Muscle layer of colon (tissue), 2 donors: Measurements from ENCODE around the gene ATP2B1.

ENCODE experiments used
- H3K27ac ChIP-seq: one replicate; pipeline ENCODE4 v1.7.0; 2013; ENCODE audit warnings: low read depth, mild to moderate bottlenecking, low read length, moderate library complexity
- H3K27me3 ChIP-seq, 2 donors: one replicate each; pipeline ENCODE4 v1.7.0; 2013; ENCODE audit warnings: low read length in 2 of 2, mild to moderate bottlenecking in 2 of 2; ENCODE audit not compliant: insufficient read depth in 2 of 2, control insufficient read depth in 1 of 2
- H3K36me3 ChIP-seq: one replicate; pipeline ENCODE4 v1.7.0; 2013; ENCODE audit warnings: mild to moderate bottlenecking, low read length; ENCODE audit not compliant: insufficient read depth
- H3K4me1 ChIP-seq: one replicate; pipeline ENCODE4 v1.7.0; 2013; ENCODE audit warnings: mild to moderate bottlenecking, low read length; ENCODE audit not compliant: insufficient read depth
- H3K4me3 ChIP-seq, 2 donors: one replicate each; pipeline ENCODE4 v1.7.0; 2013; ENCODE audit warnings: low read length in 2 of 2, low read depth in 1 of 2, mild to moderate bottlenecking in 1 of 2, moderate library complexity in 1 of 2
- H3K9ac ChIP-seq: one replicate; pipeline ENCODE4 v1.7.0; 2013; ENCODE audit warnings: low read length
- H3K9me3 ChIP-seq: one replicate; pipeline ENCODE4 v1.7.0; 2013; ENCODE audit warnings: mild to moderate bottlenecking, low read length
- donor health status: abdominal sarcoma.
- donor health status: Adenocarcinoma of cecum.

The ATP2B1 gene

DNA sequence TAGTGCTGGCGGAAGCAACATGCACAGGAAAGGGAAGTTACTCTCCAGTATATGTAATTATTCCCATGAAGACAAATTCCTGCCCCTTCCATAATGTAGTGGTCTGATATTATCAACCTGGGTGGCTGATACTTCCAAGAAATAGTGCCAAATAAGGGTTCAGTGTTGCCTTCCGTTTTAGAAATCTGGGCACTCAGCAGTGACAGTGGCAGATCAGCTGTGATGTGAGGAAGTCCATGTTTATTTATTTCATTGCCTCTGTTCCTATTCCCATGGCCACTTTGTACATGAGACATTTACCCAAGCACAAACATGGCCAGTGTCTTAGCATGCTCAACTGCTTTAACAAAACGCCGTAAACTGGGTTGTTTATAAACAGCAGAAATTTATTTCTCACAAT lies 162.5 kb downstream of the ATP2B1 start:
- no peak overlapping the region for H3K9ac ChIP-seq
- H3K27me3 ChIP-seq = no peaks in the 10 kb centered on the region
- H3K36me3 ChIP-seq = no peaks in the 10 kb centered on the region
- no peak overlapping the region for H3K27ac ChIP-seq
- H3K4me3 ChIP-seq = no peak overlapping the region
- no peaks in the 10 kb centered on the region for H3K9me3 ChIP-seq
- H3K4me1 ChIP-seq = peaks cover 16% of the 10 kb centered on the region

DNA sequence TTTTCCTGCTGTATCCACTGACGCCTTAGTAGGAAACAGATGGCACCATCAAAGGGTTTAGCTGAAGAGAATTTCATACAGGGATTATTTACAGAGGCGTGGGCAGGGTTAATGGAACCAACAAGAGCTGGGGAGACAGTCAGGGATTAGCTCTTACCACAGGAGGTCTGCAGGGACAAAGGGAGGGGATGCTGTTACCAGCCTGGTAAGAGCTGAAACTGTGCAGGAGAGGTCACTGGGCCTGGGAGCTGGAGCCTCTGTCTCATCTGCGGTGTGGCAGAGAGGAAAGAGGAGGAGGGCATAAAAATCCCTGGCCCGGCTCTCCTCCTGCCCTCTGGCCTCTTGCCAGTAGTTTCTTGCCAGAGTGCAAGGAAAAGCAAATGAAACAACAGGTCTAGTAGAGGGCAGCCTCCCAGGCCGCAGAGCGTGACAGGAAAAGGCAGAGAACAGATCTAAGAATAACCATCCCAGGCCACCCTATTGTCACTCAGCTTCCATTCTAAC lies 163.9 kb downstream of the ATP2B1 start:
- Histone ChIP-seq H3K27ac (no peak overlapping the region), H3K27me3 (no peaks in the 10 kb centered on the region), H3K4me1 (peaks cover 16% of the 10 kb centered on the region), H3K9ac (no peak overlapping the region), H3K36me3 (no peaks in the 10 kb centered on the region), H3K9me3 (no peaks in the 10 kb centered on the region), H3K4me3 (no peak overlapping the region)

DNA sequence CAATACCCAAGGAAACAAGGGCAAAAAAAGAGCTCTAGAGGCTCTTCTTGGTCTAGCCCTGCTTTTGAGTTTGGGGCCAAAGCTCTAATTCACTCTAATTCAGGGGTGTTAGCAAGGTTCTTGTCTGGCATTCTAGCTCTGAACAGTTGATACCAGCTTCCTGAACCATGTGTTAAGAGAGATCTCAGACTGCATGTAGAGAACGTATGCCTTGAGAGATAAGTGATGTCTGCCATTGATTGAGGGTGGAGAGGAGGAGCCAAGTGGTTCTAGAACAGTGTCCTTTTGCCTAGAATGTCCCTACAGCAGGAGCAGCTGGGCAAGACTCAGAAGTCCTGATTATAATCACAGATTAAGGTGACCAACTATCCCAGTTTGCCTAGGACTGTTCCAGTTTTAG lies 164.6 kb downstream of the ATP2B1 start:
- no peak overlapping the region for H3K27ac ChIP-seq

DNA sequence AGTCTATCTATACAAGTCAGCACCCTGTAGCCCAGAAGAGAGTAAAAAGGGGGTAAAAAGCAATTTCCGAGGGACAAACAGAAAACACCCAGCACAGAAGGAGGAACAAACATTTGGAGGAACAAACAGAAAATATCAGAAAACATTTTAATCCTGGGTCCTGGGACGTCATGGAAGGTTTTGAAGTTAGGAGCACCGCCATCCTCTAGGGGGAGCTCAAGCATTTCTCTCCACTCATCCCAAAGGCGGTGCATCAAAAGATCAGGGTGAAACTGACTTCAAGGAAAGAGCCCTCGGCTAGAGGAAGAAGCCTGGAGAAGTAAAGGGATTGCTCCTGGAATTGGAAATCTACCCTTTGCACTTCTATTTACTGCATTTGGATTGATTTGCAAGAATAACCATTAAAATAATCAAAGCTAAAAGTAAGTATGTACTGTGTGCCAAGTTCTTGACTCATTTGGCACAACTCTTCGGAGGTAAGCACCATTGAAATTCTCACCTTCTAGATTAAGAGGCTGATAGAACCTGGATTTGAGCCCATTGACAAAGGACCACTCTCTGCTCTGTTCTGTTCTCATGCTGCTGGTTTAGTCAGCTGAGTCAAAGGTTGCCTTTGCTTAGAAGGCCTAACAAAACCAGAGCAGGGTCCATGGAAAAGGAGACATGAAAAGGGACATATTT lies 165.6 kb downstream of the ATP2B1 start:
- Histone ChIP-seq H3K27ac (no peak overlapping the region), H3K27me3 (no peaks in the 10 kb centered on the region), H3K36me3 (no peaks in the 10 kb centered on the region), H3K4me1 (peaks cover 16% of the 10 kb centered on the region), H3K9ac (no peak overlapping the region), H3K9me3 (no peaks in the 10 kb centered on the region), H3K4me3 (peak overlapping the region in 1 of 2 donors; percentile 6)

More for the DNA sequence above, 164.6 kb downstream of the ATP2B1 start:
- Histone ChIP-seq H3K9ac (no peak overlapping the region), H3K27me3 (no peaks in the 10 kb centered on the region), H3K36me3 (no peaks in the 10 kb centered on the region), H3K4me3 (no peak overlapping the region), H3K9me3 (no peaks in the 10 kb centered on the region), H3K4me1 (peaks cover 16% of the 10 kb centered on the region)

DNA sequence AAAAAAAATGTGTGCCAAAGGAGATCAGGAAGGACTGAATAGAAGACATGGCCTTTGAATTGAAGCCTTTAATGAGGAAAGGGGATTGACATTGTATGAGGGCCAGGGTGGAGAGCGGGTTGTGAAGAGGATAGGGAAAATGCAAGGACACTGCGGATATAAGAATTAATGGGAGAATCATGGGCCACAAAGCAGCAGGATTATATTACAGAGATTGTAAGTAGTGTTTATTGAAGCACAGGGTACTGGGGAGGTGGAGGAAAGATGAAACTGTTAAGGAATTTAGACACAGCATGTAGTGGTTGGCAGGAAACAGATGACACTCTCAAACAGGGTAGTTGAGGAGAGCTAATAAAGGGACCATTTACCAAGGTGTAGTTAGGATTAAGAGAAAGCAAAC lies 166.4 kb downstream of the ATP2B1 start:
- no peaks in the 10 kb centered on the region for H3K36me3 ChIP-seq
- H3K9me3 ChIP-seq = no peaks in the 10 kb centered on the region
- no peak overlapping the region for H3K9ac ChIP-seq
- no peaks in the 10 kb centered on the region for H3K27me3 ChIP-seq
- H3K4me3 ChIP-seq = no peak overlapping the region
- no peak overlapping the region for H3K27ac ChIP-seq
- peaks cover 16% of the 10 kb centered on the region for H3K4me1 ChIP-seq

DNA sequence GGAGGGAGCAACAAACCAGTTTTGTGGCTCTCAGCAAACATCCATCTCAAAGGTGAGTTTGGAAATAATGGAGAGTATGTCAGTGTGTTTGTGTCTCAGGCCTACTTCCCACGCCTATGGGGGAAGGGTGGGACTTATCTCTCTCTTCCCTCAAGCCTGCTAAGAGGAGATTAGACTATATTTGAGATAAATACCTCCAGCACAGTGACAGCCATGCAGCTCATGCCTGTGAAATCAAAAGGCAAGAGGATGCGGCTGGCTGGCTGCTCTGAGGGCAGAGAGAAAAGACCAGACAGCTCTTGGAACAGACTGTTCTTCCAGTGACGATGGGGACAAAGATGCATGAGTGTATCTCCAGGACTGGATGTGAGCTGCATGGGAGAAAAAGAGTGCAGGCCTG lies 168.1 kb downstream of the ATP2B1 start:
- Histone ChIP-seq H3K9ac (no peak overlapping the region), H3K4me1 (peaks cover 16% of the 10 kb centered on the region), H3K27me3 (no peaks in the 10 kb centered on the region), H3K27ac (no peak overlapping the region), H3K36me3 (no peaks in the 10 kb centered on the region), H3K4me3 (no peak overlapping the region), H3K9me3 (no peaks in the 10 kb centered on the region)

DNA sequence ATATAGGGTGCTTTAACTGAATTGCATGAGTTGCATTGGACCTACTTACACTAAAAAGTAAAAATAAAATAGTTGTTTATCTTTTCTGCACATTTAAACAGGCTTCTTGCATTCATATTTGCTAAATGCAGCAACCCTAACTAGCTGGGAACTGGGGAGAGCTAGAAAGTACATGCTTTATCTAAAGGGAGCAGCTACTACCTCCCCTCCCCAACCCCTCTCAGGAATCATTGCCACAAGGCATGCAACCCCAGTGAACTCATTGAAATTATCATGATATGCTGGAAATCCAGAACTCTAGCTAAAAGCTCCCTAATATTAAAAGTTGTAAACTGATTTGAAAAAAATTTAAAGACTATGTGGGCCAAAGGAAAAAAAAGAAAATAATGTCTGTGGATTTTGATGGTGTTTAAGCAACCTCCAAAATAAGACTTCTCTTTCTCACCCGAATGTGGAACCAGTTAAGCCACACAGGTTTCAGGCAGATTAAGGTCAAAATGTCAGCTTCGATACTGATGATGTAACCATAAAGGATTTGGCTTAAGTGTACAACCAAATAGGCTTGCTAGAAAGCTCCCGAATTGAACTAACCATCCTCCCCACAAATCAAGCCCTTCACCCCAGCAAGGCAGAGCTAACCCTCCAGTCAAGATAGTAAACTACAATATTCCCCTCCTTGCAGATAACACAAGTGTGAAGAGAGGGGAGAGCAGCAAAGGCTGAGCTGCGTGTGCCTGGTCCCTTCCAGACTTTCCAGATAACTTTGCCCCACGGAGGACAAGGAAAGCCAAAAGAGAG lies 169.0 kb downstream of the ATP2B1 start:
- Histone ChIP-seq H3K9me3 (no peaks in the 10 kb centered on the region), H3K4me3 (no peak overlapping the region), H3K27me3 (no peaks in the 10 kb centered on the region), H3K4me1 (peaks cover 10% of the 10 kb centered on the region), H3K9ac (no peak overlapping the region), H3K36me3 (no peaks in the 10 kb centered on the region), H3K27ac (no peak overlapping the region)

DNA sequence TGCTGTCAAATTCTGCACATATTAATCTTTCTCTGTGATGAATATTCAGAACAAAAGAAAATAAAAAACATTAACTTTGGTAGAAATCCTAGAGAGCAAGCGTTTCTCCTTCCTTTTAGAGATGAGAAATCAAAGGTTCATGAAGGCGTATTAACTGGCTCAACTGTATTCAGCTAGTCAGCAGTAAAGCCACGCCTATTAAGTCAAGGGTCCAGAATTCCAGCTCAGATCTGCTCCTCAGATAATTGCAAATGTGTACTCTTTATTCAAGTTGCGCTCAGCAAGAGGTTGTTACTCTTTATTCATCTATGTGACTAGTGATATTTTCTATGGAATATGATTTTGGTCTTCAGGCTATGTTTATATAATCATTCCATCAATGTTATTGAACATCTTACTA lies 169.7 kb downstream of the ATP2B1 start:
- peaks cover 8% of the 10 kb centered on the region for H3K4me1 ChIP-seq
- no peak overlapping the region for H3K27ac ChIP-seq
- H3K9me3 ChIP-seq = no peaks in the 10 kb centered on the region

More for the DNA sequence above, 169.7 kb downstream of the ATP2B1 start:
- no peaks in the 10 kb centered on the region for H3K27me3 ChIP-seq
- H3K36me3 ChIP-seq = no peaks in the 10 kb centered on the region
- no peak overlapping the region for H3K9ac ChIP-seq
- H3K4me3 ChIP-seq = no peak overlapping the region
